ENCODE results near the gene PTPRD. TPM values are rescaled to one million over a fixed set of nuclear protein-coding genes. Genes with fewer than 3 reads are reported as not detected.

The PTPRD gene
- total RNA-seq, 1 experiment from 2014 or later: 0.02 TPM

- H3K36me3 ChIP-seq (ENCODE audit: control insufficient read depth in 1 of 2, insufficient read depth in 2 of 2, low read length in 2 of 2): no peaks in the 10 kb centered on the region
- no peak for DNase-seq (ENCODE audit: low read depth, low spot score)
- no peak overlapping the region for H3K27ac ChIP-seq (ENCODE audit: low read depth, low read length)
- no peak for ATAC-seq
- no peak overlapping the region for H2AFZ ChIP-seq (ENCODE audit: low read depth, low read length, poor library complexity, severe bottlenecking)
- H3K9ac ChIP-seq (ENCODE audit: low read length): no peak overlapping the region
- no peaks in the 10 kb centered on the region for H3K9me2 ChIP-seq (ENCODE audit: insufficient read depth)
- ChIA-PET RAD21 (ENCODE audit: low non-redundant PET in 1 of 2, low total read pairs in 2 of 2, uncharacterized antibody in 2 of 2, unreplicated experiment in 2 of 2) (no interaction called here), CTCF (no interaction called here), POLR2A (no interaction called here)
- H3K27me3 ChIP-seq (ENCODE audit: insufficient read depth, low read length): no peaks in the 10 kb centered on the region
- no peaks in the 10 kb centered on the region for H3K79me2 ChIP-seq (ENCODE audit: insufficient read depth, low read length)
- no peak for TF ChIP-seq SRF (IDR thresholded peaks at IDR 0.05; ENCODE audit: low read depth)
- TF ChIP-seq ZFX (IDR thresholded peaks at IDR 0.05): no peak
- no peak for TF ChIP-seq ELF1 (IDR thresholded peaks at IDR 0.05; ENCODE audit: borderline replicate concordance, low read depth)
- TF ChIP-seq YY1 (IDR thresholded peaks at IDR 0.05; ENCODE audit: extremely low read depth, insufficient replicate concordance, low read depth, low read length): no peak
- no peak for TF ChIP-seq CBX3 (IDR thresholded peaks at IDR 0.05; ENCODE audit: low read depth)
- no peak for TF ChIP-seq SIN3A (IDR thresholded peaks at IDR 0.05; ENCODE audit: low read depth)
- no peak for TF ChIP-seq TCF7L2 (IDR thresholded peaks at IDR 0.05; ENCODE audit: borderline replicate concordance, extremely low read depth, insufficient read depth, insufficient read length)
- TF ChIP-seq RAD21 (IDR thresholded peaks at IDR 0.05; ENCODE audit: low read depth): no peak
- TF ChIP-seq ZBTB33 (IDR thresholded peaks at IDR 0.05; ENCODE audit: extremely low read depth, insufficient replicate concordance, low read length): no peak
- TF ChIP-seq SP1 (IDR thresholded peaks at IDR 0.05; ENCODE audit: low read depth): no peak
- no peak for TF ChIP-seq EZH2 (IDR thresholded peaks at IDR 0.05)
- TF ChIP-seq ATF3 (IDR thresholded peaks at IDR 0.05): no peak
- TF ChIP-seq POLR2AphosphoS5 (IDR thresholded peaks at IDR 0.05; ENCODE audit: low read depth, low read length): no peak
- no peak for TF ChIP-seq CEBPB (IDR thresholded peaks at IDR 0.05; ENCODE audit: low read depth)
- TF ChIP-seq ZNF274 (IDR thresholded peaks at IDR 0.05; ENCODE audit: low read depth, low read length): no peak
- TF ChIP-seq POLR2A (IDR thresholded peaks at IDR 0.05; ENCODE audit: borderline replicate concordance, extremely low read depth, insufficient read depth, insufficient read length): no peak
- BruUV-seq (replicated peaks): no TSS peak
- no peaks in the 10 kb centered on the region for H3K4me1 ChIP-seq (ENCODE audit: control insufficient read depth in 1 of 2, insufficient read depth in 2 of 2, low read length in 2 of 2)
- no peak overlapping the region for H3K4me3 ChIP-seq (replicated peaks in 1 of 2; ENCODE audit: low read depth in 1 of 2, low read length in 2 of 2)
- intact Hi-C loops (cut with micrococcal nuclease): no loop called here
- peaks cover 8 to 30% of the 10 kb centered on the region in 2 experiments; a peak in 2 of 4 replicates for H3K9me3 ChIP-seq (ENCODE audit: control insufficient read depth in 1 of 2, insufficient read depth in 1 of 2, low read depth in 1 of 2, low read length in 2 of 2)
- H4K20me1 ChIP-seq (ENCODE audit: insufficient read depth): no peaks in the 10 kb centered on the region
- H3K4me2 ChIP-seq (ENCODE audit: low read length): no peak overlapping the region
Measured at GRCh38 chr9:8287501-8287900, 2325.3 kb downstream of the PTPRD start.
